Stimulated activated CD8-positive, alpha-beta memory T cell treated with anti-CD3 and anti-CD28 coated beads, Interleukin-12 subunit alpha, Interleukin-12 subunit beta, amount 100 ng/mL, for 24 hours (primary cell): ENCODE measurements around the gene LMNB1.
"Not testable (repeated sequence)": the region's sequence is repeated elsewhere in the genome, so short reads cannot be mapped to it uniquely, and the experiment has no call there.

Experiments used
- DNase-seq: peaks from one replicate; pipeline ENCODE4 v3.0.0-alpha.2; 2020; ENCODE audit errors: extremely low read depth

LMNB1 gene

GRCh38 chr5:126819253-126819652 lies 42.3 kb downstream of the LMNB1 start:
- DNase-seq: no peak

GRCh38 chr5:126826619-126827215 lies 49.8 kb downstream of the LMNB1 start:
- no peak for DNase-seq

GRCh38 chr5:126829098-126829497 lies 52.2 kb downstream of the LMNB1 start:
- no peak for DNase-seq

- no peak for DNase-seq
Measured at GRCh38 chr5:126830061-126830460, 53.1 kb downstream of the LMNB1 start.

- no peak for DNase-seq
Measured at GRCh38 chr5:126831156-126831555, 54.2 kb downstream of the LMNB1 start.

- no peak for DNase-seq
Measured at GRCh38 chr5:126836778-126837177, 59.8 kb downstream of the LMNB1 start.

GRCh38 chr5:126837242-126837641 lies 60.3 kb downstream of the LMNB1 start:
- no peak for DNase-seq

DNA sequence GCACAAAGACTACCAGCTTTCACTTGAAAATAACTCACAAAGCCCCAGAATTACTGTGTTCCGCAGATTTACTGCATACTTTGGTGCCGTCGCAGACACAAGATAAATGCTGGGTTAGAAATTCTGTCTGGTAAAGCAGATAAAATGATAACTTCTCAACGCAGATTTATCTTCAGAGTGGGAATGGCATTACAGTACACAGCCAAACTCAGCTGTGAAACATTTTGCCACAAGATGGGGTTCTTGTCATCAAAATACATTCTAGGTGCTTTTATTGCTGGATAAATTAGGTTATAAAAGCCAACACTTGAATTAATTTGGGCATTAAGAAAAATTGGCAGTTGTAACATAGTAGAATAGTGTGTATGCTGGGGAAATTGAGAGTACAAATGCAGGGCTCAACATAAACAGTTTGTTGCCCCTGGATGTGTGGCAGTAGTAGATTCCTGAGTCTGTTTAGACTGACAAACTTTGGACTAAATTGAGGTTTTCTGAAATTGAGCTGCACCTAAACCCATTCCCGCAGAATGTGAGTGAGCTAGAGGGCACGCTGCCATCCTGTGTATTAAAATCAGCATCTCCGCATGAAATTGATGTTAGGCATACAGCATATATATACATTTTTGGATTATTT lies 61.1 kb downstream of the LMNB1 start:
- no peak for DNase-seq

- not testable (repeated sequence) for DNase-seq
Measured at GRCh38 chr5:126839407-126839806, 62.5 kb downstream of the LMNB1 start.

GRCh38 chr5:126843375-126843774 lies 66.4 kb downstream of the LMNB1 start:
- not testable (repeated sequence) for DNase-seq

DNA sequence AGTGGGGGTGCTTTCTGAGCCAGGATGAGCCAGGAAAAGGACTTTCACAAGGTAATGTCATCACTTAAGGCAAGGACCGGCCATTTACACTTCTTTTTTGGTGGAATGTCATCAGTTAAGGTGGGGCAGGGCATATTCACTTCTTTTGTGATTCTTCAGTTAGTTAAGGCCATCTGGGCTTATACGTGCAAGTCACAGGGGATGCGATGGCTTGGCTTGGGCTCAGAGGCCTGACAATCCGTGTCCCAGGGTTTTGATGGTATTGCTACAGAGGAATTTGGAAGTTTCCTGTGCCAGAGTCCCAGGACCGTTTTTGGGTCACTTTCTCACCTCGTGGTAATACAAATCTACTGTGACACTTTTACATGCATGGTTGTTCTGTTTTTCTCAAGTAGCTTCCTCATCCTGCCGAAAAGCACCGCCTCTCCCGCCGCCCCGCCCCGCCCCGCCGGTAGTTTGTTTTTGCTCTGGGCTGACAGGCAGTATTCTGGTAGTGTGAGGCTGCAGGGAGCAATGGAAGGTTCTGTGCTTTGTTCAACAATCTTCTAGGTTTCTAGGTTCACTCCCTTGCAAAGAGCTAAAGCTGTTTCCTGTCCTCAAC lies 68.6 kb downstream of the LMNB1 start:
- DNase-seq: not testable (repeated sequence)

GRCh38 chr5:126846344-126846743 lies 69.4 kb downstream of the LMNB1 start:
- no peak for DNase-seq

- DNase-seq: no peak
Measured at GRCh38 chr5:126846744-126847455, 70.0 kb downstream of the LMNB1 start.

- DNase-seq: no peak
Measured at GRCh38 chr5:126847456-126847820, 70.5 kb downstream of the LMNB1 start.

- no peak for DNase-seq
Measured at GRCh38 chr5:126847826-126848251, 70.9 kb downstream of the LMNB1 start.

GRCh38 chr5:126848253-126848652 lies 71.3 kb downstream of the LMNB1 start:
- no peak for DNase-seq

- DNase-seq: no peak
Measured at GRCh38 chr5:126849101-126849678, 72.3 kb downstream of the LMNB1 start.

DNA sequence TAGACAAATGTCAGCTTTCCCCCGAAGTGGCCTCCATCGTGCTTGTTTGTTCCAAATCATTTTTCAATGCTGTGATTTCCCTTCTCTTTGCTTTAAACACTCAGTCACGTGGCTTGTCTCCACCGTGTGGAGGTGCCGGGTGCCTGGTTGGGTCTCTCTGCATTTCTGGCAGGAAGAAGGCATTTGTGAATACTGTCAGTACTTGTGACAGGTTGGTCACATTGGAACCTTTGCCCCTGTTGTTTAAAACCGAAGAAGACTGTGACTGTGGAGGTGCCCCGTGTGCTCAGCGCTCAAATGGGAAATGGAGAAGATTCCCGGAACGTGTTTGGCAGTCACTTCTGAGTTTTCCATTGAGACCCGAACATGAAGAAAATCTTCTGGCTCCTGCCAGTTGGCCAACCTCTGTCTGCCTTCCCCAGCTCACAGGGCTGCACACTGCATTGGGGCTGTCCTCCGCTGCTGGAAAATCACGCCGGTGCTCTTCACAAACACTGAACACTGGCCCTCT lies 74.6 kb downstream of the LMNB1 start:
- no peak for DNase-seq

- DNase-seq: no peak
Measured at GRCh38 chr5:126852091-126852571, 75.2 kb downstream of the LMNB1 start.

- DNase-seq: no peak
Measured at GRCh38 chr5:126852841-126853271, 75.9 kb downstream of the LMNB1 start.

DNA sequence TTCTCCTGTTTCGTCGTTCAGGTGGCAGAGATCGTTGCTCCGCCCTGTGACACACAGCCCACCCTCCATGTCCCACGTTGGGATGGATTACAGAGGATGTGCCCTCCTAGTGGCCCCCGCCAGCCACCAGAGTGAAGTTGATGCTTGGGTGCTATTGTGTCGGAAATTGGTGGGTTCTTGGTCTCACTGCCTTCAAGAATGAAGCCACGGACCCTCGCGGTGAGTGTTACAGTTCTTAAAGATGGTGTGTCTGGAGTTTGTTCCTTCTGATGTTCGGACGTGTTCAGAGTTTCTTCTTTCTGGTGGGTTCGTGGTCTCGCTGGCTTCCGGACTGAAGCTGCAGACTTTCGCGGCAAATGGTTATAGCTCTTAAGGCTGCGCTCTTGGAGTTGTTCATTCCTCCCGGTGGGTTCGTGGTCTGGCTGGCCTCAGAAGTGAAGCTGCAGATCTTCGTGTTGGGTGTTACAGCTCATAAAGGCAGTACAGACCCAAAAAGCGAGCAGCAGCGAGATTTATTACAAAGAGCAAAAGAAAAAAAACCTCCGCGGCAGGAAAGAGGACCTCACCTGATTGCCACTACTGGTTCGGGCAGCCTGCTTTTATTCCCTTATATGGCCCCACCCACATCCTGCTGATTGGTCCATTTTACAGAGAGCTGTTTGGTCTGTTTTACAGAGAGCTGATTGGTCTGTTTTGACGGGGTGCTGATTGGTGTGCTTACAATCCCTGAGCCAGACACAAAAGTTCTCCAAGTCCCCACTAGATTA lies 76.8 kb downstream of the LMNB1 start:
- not testable (repeated sequence) for DNase-seq
